Neural progenitor cell (in vitro differentiated cells): Measurements from ENCODE around the gene PXDN. TPM values are rescaled to one million over a fixed set of nuclear protein-coding genes. Genes with fewer than 3 reads are reported as not detected.
A peak's percentile ranks its signal among the peaks of the same experiment; 100 is the strongest.

ENCODE experiments used
- DNase-seq: peaks from one replicate; pipeline ENCODE4 v3.0.0-alpha.2; 2016; ENCODE audit warnings: low spot score
- H2AFZ ChIP-seq: fragments of 200-600 bp; sonication (generic); replicated peaks from 2 replicates; pipeline ENCODE4 v1.6.1; 2016; ENCODE audit warnings: antibody characterized with exemption
- H3F3A ChIP-seq: fragments of 200-600 bp; sonication (generic); 2 replicates; pipeline ENCODE4 v1.6.1; 2016; ENCODE audit warnings: antibody characterized with exemption, low read depth
- H3K27ac ChIP-seq: fragments of 200-600 bp; sonication (generic); 2 replicates; pipeline ENCODE4 v1.5.1; 2016; ENCODE audit warnings: mild to moderate bottlenecking
- H3K27me3 ChIP-seq: fragments of 200-600 bp; sonication (generic); 2 replicates; pipeline ENCODE4 v1.6.1; 2016; ENCODE audit warnings: mild to moderate bottlenecking, moderate library complexity
- H3K36me3 ChIP-seq: fragments of 200-600 bp; sonication (generic); 2 replicates; pipeline ENCODE4 v1.5.1; 2016
- H3K4me1 ChIP-seq: fragments of 200-600 bp; sonication (generic); 2 replicates; pipeline ENCODE4 v1.6.1; 2016; ENCODE audit warnings: mixed run types
- H3K4me2 ChIP-seq: fragments of 200-600 bp; sonication (generic); 2 replicates; pipeline ENCODE4 v1.6.1; 2016
- H3K4me3 ChIP-seq: fragments of 200-600 bp; sonication (generic); 2 replicates; pipeline ENCODE4 v1.5.1; 2016
- H3K79me2 ChIP-seq: fragments of 200-600 bp; sonication (generic); 2 replicates; pipeline ENCODE4 v1.6.1; 2016; ENCODE audit warnings: low read depth
- H3K9ac ChIP-seq: fragments of 200-600 bp; sonication (generic); 2 replicates; pipeline ENCODE4 v1.6.1; 2016
- H3K9me3 ChIP-seq: fragments of 200-600 bp; sonication (generic); 2 replicates; pipeline ENCODE4 v1.5.1; 2016; ENCODE audit warnings: low read depth
- H4K20me1 ChIP-seq: fragments of 200-600 bp; sonication (generic); 2 replicates; pipeline ENCODE4 v1.6.1; 2016; ENCODE audit warnings: low read depth
- H3K27ac Mint-ChIP-seq: 3 replicates; pipeline ENCODE4 v1.8.0; 2021; ENCODE audit warnings: mixed read lengths
- H3K27me3 Mint-ChIP-seq: 2 replicates; pipeline ENCODE4 v1.8.0; 2022; ENCODE audit warnings: low read depth, mild to moderate bottlenecking, inconsistent platforms, moderate library complexity, mixed read lengths; ENCODE audit not compliant: insufficient read depth
- H3K36me3 Mint-ChIP-seq: 3 replicates; pipeline ENCODE4 v1.8.0; 2021; ENCODE audit warnings: mixed read lengths
- H3K4me1 Mint-ChIP-seq: 3 replicates; pipeline ENCODE4 v1.8.0; 2021; ENCODE audit warnings: mixed read lengths
- H3K4me3 Mint-ChIP-seq: 3 replicates; pipeline ENCODE4 v1.8.0; 2021; ENCODE audit warnings: mild to moderate bottlenecking, moderate library complexity, mixed read lengths
- H3K9me3 Mint-ChIP-seq: 3 replicates; pipeline ENCODE4 v1.8.0; 2020; ENCODE audit warnings: mixed read lengths
- EZH2 ChIP-seq: fragments of 200-600 bp; sonication (generic); IDR thresholded peaks from 2 replicates; pipeline ENCODE4 v1.6.1; 2017; ENCODE audit warnings: antibody characterized with exemption, mild to moderate bottlenecking, moderate library complexity
- EZH2phosphoT487 ChIP-seq: fragments of 200-600 bp; sonication (generic); IDR thresholded peaks from 2 replicates; pipeline ENCODE4 v1.6.1; 2017; ENCODE audit warnings: antibody characterized with exemption
- total RNA-seq: library from RNA; depleted of rRNA; stranded (reverse); fragments of >200 nt; gene quantifications from 2 replicates; pipeline ENCODE4 v1.2.3, GENCODE V29; 2015; ENCODE audit warnings: low replicate concordance
- TF ChIP-seq, protein P1 (sequence below): fragments of 200-600 bp; sonication (generic); IDR thresholded peaks from 2 replicates; pipeline ENCODE4 v1.5.1; 2017; ENCODE audit warnings: antibody characterized with exemption, mild to moderate bottlenecking

Gene PXDN
- total RNA-seq, 1 donor from 2014 or later, result 118 TPM

DNA sequence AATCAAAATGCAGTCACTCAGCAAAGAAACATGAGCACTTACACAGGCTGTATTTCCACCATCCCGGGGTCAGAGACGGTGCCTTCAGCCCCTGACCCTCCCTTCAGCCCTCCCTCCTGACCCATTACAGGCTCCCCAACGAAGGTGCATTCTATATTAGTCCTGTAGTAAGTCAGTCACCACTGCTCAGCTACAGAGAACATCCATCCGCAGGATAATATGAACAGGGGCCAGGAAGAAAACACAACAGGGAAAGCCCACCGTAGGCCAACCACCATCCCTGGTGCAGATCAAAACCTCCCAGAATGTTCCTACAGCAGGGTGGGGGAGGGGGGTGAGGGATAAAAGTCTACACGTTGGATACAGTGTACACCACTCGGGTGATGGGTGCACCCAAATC is 15.1 kb downstream of the PXDN start:
- Histone ChIP-seq H3K4me3 (no peak overlapping the region), H3K4me2 (peak overlapping the region; percentile 68), H3K27me3 (peaks cover 49% of the 10 kb centered on the region), H3F3A (peaks cover 38% of the 10 kb centered on the region), H4K20me1 (peaks cover 88% of the 10 kb centered on the region), H3K4me1 (peaks cover 45% of the 10 kb centered on the region), H3K27ac (no peak overlapping the region), H2AFZ (no peak overlapping the region), H3K79me2 (peaks cover 73% of the 10 kb centered on the region), H3K9ac (no peak overlapping the region), H3K36me3 (no peaks in the 10 kb centered on the region), H3K9me3 (no peaks in the 10 kb centered on the region)
- Mint-ChIP-seq H3K27me3 (peaks cover 6% of the 10 kb centered on the region), H3K4me1 (peaks cover 57% of the 10 kb centered on the region), H3K27ac (no peak overlapping the region), H3K9me3 (peaks cover 14% of the 10 kb centered on the region), H3K4me3 (no peak overlapping the region), H3K36me3 (peaks cover 6% of the 10 kb centered on the region)
- no peak for TF ChIP-seq EZH2phosphoT487
- TF ChIP-seq, protein P1, sequence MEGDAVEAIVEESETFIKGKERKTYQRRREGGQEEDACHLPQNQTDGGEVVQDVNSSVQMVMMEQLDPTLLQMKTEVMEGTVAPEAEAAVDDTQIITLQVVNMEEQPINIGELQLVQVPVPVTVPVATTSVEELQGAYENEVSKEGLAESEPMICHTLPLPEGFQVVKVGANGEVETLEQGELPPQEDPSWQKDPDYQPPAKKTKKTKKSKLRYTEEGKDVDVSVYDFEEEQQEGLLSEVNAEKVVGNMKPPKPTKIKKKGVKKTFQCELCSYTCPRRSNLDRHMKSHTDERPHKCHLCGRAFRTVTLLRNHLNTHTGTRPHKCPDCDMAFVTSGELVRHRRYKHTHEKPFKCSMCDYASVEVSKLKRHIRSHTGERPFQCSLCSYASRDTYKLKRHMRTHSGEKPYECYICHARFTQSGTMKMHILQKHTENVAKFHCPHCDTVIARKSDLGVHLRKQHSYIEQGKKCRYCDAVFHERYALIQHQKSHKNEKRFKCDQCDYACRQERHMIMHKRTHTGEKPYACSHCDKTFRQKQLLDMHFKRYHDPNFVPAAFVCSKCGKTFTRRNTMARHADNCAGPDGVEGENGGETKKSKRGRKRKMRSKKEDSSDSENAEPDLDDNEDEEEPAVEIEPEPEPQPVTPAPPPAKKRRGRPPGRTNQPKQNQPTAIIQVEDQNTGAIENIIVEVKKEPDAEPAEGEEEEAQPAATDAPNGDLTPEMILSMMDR, result no peak
- TF ChIP-seq EZH2, result no peak
- DNase-seq, result no peak

DNA sequence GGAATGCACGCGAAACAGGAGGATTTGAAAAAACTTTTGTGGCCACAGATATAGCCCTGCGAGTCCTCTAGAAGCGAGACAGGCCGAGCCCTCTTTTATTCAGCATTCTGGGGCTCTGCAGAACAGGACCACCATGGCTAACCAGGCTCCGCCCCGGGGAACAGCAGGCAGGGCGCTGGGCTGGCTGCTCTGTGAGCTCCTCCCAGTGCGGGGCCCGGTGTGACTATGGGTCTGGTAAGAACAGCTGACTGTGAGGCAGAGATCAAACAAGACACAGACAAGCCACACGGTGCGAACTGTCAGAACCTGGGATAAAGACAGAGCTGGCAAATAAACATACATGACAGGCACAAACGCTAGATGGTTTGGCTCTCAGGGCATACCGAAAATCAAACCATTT is 15.5 kb downstream of the PXDN start:
- H3K79me2 ChIP-seq, result peaks cover 73% of the 10 kb centered on the region
- no peak overlapping the region for H3K9ac ChIP-seq
- peaks cover 6% of the 10 kb centered on the region for H3K36me3 Mint-ChIP-seq
- peak overlapping the region; percentile 68 for H3K4me2 ChIP-seq
- H4K20me1 ChIP-seq, result peaks cover 91% of the 10 kb centered on the region
- no peak overlapping the region for H2AFZ ChIP-seq
- peaks cover 45% of the 10 kb centered on the region for H3K4me1 ChIP-seq
- peaks cover 57% of the 10 kb centered on the region for H3K4me1 Mint-ChIP-seq
- peak overlapping the region; percentile 7 for H3K27ac Mint-ChIP-seq
- TF ChIP-seq EZH2, result no peak
- TF ChIP-seq EZH2phosphoT487, result no peak
- TF ChIP-seq, protein P1, result no peak
- H3K27ac ChIP-seq, result no peak overlapping the region
- H3K36me3 ChIP-seq, result no peaks in the 10 kb centered on the region
- H3K27me3 ChIP-seq, result peaks cover 48% of the 10 kb centered on the region
- DNase-seq, result peak; percentile 67
- H3F3A ChIP-seq, result peaks cover 38% of the 10 kb centered on the region
- peaks cover 6% of the 10 kb centered on the region for H3K27me3 Mint-ChIP-seq
- H3K9me3 ChIP-seq, result no peaks in the 10 kb centered on the region
- no peak overlapping the region for H3K4me3 Mint-ChIP-seq
- peaks cover 12% of the 10 kb centered on the region for H3K9me3 Mint-ChIP-seq
- H3K4me3 ChIP-seq, result no peak overlapping the region

DNA sequence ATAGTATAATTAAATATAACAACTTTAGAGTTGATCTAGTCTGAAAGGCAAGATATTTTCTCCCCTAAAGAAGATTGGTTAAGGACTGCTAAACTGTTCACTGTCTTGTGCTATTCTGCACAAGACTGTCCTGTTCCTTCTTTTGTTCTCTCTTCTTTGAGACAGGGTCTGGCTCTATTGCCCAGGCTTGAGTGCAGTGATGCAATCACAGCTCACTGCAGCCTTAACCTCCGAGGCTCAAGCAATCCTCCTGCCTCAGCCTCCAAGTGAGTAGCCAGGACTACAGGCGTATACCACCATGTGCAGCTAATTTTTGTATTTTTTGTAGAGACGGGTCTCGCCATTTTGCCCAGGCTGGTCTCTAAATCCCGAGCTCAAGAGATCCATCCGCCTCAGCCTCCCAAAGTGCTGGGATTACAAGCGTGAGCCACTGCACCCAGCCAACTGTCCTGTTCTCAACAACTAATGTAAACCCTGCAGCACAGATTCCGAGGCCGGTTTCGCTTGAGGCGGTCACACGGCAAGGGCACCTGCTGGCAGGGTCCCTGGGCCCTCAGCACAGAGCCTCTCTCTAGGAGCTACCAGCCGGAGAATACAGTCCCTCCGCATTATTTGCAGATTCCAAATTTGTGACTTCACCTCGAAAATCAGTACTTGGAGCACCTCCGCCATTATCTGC is 16.4 kb downstream of the PXDN start:
- peaks cover 6% of the 10 kb centered on the region for H3K27me3 Mint-ChIP-seq
- peaks cover 40% of the 10 kb centered on the region for H3K27me3 ChIP-seq
- H3K4me1 ChIP-seq, result peaks cover 45% of the 10 kb centered on the region
- no peaks in the 10 kb centered on the region for H3K36me3 ChIP-seq
- DNase-seq, result no peak
- no peak overlapping the region for H3K4me3 ChIP-seq
- peak overlapping the region; percentile 68 for H3K4me2 ChIP-seq
- H3K27ac ChIP-seq, result no peak overlapping the region
- TF ChIP-seq EZH2phosphoT487 (no peak), EZH2 (no peak)
- TF ChIP-seq, protein P1, result no peak
- peaks cover 34% of the 10 kb centered on the region for H3F3A ChIP-seq
- H3K9ac ChIP-seq, result no peak overlapping the region
- H3K36me3 Mint-ChIP-seq, result peaks cover 4% of the 10 kb centered on the region
- peaks cover 91% of the 10 kb centered on the region for H4K20me1 ChIP-seq
- H2AFZ ChIP-seq, result no peak overlapping the region
- no peak overlapping the region for H3K27ac Mint-ChIP-seq
- peaks cover 5% of the 10 kb centered on the region for H3K9me3 Mint-ChIP-seq
- H3K4me3 Mint-ChIP-seq, result no peak overlapping the region
- no peaks in the 10 kb centered on the region for H3K9me3 ChIP-seq
- peaks cover 57% of the 10 kb centered on the region for H3K4me1 Mint-ChIP-seq
- peaks cover 73% of the 10 kb centered on the region for H3K79me2 ChIP-seq
